NCI-H82 (cell line): Measurements from ENCODE around the gene ARHGEF17.
"Not testable (repeated sequence)": the region's sequence is repeated elsewhere in the genome, so short reads cannot be mapped to it uniquely, and the experiment has no call there.

Experiments used
- DNase-seq: peaks from one replicate; lab custom pipeline; 2025; lab: John Stamatoyannopoulos, UW

ARHGEF17 gene

DNA sequence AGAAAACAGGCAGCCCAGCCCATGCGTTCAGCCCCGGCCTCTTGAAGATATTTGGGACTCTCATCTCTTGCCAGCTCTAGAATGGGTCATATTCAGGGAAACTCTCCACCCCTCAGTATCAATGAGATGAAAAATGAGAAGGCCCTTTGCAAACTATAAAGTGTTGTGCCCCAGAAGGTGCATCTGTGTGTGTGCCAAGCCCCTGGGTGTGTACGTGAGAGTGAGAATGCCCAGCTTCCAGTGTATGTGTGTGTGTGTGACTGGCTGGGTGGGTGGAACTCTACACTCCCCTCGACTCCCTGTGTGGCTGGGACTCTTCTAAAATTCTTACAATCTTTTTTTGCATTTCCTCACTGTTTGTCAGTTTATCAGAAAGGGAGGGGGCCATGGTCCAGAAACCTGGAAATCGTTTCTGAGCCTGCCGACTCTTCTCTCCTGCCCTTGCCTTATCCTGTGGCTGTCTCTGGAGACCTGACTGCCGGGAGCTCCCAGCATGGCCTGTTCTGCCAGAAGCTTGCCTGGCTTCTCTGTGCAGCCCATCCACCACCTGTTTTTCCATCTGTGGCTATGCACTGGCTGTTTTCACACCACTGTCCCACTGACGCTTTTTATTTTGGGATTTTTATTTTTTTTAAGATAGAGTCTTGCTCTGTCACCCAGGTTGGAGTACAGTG lies 34.7 kb upstream of the ARHGEF17 start:
- DNase-seq, result no peak

DNA sequence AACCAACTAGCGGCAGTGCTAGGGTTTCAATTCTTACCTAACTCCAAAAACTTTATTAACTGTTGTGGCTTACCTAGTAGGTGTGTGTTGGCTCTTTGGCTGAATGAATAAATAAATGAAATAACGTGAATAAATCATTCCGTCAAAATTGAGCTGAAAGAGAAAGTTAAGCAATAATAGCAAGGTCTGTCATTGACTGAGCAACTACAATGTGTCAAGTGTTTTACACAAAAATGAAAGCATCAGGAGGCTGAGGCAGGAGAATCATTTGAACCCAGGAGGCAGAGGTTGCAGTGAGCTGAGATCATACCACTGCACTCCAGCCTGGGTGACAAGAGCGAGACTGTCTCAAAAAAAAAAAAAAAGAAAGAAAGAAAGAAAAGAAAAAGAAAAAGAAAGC lies 33.9 kb upstream of the ARHGEF17 start:
- DNase-seq, result not testable (repeated sequence)

DNA sequence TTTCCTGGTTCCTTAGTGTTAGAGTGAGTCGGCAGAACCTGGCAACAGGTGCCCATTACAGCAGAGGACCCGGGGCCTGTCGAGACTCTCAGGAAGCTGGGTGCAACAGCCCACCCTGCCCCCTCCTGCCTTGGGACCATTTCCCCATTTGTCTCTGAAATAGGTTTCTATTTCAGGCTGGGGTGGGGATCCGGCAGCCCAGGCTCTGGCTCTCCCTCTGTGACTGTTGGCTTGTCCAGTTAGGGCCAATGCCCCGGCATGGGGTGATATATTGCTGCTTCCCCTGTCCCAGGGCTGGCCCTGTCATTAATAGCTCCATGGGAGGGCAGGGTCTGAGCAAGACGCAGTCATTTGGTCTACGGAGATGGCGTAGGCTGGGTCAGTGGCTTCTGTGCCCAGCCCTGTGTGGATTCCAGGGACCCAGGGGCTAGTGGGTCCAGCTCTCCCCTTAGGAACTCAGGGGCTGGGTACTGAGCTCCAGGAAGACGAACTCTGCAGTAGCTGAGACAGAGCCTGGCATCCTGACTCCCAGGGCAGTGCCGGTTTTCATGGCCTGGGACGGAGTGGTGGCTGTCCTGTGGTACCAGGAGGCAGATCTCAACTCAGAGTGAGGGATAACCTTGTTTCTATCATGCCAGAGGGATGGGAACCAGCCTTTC lies 33.2 kb upstream of the ARHGEF17 start:
- DNase-seq, result no peak

DNA sequence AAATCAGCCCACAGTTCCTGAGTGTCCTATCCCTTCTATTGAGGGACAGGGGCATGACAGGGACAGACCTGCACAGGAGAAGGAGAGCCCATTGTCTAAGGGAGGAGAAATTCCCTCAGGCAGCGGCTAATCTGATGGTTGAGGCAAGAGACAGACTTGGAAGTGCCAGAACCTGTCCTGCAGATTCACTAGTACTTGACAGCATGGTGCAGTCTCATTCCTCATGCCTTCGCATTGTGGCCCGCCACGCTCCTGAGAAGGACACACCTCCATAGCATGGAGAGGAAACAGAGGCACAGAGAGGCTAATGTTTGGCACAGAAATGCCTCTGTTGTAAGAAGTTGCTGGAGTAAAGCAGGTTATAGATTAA lies 32.7 kb upstream of the ARHGEF17 start:
- no peak for DNase-seq

DNA sequence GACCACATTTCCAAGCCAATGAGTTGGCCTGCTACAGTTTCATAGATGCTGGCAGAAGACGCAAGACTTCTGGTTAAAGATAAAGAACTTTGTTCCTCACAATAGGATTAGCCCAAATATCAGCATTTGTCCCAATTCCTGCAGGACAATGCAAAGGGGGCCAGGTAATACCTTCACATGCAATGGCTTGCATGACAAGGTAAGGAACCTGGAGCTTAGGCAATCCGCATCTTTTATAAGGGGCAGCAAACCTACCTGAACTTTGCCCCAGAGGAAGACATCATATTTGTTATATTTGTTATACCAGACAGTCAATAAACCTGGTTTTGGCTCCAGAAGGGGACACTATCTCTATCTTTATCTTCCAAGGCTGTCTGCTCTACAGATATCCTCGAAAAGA lies 30.6 kb upstream of the ARHGEF17 start:
- DNase-seq, result no peak

DNA sequence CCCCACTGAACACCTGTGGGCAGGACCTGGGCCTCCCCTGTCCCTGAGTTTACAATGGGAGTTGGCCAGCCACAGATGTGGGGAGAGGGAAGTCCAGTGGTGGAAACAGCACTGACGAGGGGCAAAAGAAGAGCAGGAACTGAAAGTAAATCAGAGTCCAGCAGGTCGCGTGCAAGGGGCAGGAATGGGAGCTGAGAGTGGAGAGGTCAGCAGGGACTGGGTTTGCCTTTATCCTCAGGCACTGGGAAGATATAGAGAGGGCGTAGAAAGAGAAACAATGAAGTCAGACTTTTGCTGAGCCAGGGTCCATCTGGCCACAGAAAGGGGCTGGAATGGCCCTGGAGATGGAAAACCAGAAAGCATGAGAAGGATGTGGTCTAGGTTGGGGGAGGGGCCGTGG lies 27.4 kb upstream of the ARHGEF17 start:
- no peak for DNase-seq

DNA sequence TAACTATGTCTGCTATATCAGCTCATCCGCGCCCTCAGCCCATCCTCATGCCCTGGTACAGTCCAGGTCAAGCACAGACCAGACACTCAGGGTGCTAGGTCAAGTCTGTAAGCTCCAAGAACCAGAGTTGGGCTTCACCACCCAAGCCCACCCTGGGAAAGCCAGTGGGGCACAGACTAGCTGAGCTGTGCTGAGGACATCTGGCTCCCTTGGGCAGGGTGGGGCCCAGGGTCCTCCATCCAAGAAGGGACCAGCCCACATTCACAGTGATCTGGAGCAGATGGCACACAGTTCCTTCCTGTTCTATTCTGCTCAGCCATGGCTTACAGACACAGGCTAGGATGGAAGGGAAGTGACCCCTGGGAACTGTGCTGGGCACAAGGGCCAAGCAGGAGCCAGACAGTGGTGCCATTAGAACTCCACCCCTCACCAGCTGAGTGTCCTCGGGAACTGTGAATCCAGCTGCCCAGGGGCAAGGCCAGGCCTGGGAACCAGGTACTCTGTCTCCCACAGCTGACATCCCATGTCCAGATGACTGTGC lies 26.8 kb upstream of the ARHGEF17 start:
- peak; percentile 12 for DNase-seq

DNA sequence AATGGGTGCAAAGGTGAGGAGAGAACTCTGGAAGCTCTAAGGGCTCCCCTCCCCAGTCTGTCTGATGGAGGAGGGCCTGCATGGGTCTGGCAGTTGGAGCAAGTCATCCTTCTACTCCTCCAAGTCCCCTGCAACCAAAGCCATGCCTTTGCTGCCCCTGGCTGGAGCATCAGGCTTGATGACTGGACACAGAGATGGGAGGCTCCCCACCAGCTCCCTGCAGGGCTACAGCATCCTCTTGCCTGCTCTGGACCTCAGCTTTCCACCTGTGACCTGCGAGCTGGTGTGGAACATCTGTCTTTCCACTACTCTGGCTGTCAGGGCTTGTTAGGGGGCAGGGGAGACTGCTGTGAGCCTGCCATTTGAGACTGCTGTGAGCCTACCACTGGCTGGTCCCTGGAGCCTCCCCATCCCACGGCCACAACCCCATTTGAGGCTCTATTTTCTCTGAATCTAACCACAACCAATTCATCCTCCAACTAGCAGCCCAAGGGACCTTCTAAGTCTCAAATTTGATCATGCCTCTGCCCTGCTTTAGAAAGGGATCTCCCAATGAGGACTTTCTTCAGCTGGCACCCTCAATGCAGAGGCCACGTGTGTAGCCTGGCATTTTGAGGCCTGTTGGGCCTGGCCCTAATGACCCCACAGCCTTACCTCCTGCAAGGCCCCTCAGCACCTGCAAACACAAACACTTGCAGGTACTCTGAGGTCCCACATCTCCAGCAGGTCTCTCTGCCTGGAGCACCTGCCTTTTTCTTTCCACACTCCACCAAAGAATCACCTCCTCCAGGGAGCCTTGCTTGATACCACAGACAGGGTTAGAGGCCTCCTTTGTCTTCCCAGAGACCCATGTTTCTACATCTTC lies 26.0 kb upstream of the ARHGEF17 start:
- DNase-seq, result no peak

DNA sequence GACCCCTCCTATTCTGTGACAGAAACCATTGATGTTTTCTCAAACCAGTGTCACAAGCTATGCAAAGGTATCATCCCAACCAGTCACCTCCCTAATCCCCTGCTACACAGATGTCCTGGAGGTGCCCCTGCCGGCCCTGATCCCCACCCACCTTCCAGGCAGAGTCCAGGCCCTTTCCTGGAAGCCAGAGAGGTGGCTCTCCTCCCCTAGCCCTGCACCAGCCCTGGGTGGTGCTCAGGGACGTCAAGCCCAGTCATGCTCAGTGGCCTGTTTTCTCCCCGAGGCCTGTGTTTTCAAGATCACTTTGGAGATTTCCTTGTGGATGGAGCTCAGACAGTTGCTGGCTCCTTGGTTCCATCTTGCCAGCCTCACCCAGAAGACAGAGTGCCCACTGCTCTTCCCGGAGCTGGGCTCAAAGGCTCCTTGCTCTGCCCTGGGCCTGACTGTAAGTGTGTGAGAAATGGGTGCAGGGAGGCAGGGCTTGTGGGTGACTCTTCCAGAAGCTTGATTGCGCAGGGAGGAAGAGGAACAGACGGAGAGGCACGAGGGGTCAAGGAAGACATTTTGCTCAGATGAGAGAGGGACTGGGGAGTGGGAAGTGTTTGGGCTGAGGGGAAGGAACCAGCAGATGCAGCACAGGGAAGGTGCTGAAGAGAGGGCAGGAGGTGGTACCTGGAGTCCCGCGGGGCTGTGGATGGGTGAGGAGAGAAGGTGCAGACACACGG lies 24.6 kb upstream of the ARHGEF17 start:
- peak; percentile 40 for DNase-seq

DNA sequence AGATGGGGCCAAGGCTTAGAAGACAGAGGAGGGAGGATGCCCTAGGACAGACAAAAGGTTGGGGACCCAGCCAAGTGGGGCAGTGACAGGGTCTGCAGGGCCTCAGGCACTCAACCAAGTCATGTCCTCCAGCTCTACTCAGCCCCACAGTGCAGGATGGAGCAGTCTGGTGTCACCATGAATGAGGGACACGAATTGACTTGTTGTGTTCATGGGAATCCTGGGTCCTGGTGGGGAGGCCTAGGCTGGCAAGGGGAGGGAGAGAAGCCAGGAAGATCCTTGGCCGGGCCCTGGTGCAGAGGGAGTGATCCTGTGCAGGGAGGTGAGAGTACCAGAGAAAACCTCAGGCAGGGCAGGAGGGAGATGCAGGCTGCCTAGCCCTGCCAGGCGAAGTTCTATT lies 24.0 kb upstream of the ARHGEF17 start:
- no peak for DNase-seq

DNA sequence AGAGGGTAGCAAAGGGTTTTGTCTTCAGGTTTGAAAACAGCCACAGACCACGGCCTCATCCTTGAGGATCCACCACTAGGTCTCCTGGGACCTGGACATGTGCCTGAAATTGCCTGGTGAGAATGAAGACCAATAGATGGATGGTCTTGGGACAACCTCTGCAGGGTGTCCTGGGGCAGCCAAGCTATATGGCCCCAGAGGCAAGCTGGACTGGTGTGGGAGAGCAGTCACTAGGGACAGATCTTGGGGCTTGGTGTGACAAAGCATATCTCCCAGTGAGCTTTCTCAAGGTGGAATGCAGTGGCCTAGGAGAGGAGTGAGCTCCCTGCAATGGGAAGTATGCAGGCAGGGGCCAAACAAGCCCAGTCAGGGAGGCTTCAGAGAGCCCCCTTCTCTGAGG lies 22.4 kb upstream of the ARHGEF17 start:
- no peak for DNase-seq

DNA sequence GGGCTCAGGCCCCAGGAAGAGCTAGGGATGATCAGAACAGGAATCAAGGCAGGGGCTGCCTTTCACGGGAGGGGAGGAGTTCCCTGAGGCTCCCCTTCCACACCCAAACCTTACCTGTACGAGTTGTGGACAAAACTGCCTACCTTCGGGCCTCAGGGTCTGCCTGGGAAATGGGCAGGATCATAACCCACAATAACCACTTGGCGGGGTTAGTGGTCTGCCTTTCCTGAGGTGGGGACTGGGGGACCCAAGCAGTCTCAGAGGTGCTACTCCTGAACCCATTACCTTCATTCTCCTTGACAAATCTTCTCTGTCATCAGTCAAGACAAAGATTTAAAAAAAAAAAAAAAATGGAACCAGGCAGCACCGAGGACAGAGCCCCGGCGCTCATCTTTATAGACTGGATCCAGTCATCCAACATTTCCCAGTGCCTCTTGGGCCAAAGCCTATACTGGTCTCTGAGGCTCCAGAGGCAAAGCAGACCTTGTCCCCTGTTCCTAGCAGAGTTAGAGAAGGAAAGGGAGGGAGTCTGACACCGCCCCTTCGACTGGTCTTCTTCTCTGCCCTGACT lies 21.8 kb upstream of the ARHGEF17 start:
- DNase-seq, result no peak

DNA sequence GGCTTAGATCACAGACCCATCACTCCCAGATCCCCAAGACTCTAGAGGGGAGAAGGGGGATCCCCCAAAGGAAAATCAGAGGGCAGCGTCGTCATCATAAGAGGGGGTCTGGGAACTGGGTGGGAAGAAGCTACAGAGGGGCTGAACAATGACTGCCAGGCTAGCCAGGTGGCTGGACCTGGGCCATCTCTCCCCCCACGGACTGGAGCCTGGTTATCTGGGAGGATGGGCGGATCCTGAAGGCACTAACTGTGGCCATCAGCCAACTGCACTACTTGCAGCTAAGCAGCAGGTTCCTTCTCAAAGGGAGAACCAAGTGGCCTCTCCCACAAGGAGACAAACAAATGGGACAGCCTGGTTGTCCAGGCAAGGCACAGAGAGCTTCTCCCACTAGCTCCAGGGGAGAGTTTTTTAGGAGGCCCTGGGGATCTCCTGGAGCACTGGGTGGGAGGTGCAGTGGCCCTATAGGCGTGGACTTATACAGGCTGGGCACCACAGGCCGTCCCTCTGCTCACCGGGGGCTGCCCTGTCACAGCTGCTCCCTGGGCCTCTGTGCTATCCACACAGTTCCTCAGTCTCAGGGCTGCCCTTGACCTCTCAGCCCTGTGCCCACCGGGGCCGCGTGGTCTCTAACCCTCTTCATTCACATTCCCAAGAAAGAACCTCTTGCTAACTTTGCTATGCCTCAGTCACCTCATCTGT lies 20.5 kb upstream of the ARHGEF17 start:
- no peak for DNase-seq

DNA sequence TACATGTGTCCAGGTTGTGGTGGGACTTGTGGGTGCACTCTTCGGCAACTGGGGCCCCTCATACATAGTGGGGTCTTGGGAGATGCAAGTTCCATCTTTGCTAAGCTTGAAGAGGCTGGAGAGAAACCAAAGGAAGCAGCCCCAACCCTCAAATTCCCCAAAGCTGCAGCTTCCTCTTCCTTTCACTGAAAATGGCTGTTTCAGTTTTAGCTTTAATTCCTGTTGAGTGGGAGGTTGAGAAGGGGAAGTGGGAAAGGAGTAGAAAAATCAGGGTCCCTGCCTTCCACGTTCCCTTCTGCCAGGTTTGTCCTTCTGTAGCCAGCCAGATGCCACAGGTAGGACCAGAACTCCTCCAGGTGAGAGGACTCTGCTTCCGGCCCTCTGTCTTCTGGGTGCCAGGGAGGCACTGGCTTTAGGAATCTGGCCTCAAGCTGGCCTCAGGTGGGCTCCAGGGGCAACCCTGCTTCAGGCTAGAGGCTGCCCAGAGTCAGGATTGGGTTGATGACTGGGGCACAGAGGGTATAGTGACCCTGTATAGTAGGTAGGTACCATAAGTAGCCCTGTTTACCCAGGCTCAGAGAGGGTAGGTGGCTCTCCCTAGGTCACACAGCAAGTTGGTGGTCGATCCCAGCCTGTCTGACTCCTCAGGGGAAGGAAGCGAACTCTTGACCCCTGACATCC lies 19.7 kb upstream of the ARHGEF17 start:
- no peak for DNase-seq

DNA sequence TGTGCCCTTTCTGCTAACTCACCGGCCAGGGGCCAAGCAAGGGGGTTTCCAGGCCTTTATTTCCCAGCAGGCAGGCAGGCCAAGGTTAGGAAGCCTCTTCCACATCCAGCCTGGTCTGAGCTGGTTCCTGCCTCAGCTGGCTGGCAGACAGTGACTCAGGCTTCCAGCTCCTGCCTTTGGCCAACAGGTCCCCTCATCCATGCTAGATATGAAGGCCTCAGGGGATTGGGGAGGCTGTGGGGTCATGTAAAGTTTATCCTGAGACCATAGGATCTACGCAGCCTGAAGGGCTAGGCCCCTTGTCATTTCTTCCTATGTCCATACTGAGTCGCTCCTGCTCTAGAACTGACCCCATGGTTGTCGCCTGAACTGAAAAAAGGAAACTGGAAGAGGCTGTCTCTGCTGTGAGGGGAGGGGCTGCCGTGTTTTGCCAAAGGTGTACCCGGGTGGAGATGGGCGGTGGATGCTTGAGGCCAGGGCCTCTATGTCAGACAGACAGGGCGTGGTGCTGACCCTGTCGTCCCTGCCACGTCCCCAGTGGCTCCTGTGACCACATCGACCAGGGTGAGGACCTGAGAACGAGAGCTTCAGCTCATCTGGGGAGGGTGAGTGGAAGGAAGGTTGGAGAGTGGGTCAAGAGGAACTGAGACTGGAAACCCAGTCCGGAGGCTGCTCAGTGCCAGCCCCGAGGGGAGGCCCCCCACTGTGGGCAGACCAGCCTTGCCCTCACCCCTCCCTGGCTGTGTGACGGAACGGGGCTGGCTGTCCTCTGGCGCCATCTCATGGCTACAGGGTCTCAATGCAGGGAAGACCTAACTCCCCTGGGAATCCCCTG lies 19.0 kb upstream of the ARHGEF17 start:
- peak; percentile 80 for DNase-seq

DNA sequence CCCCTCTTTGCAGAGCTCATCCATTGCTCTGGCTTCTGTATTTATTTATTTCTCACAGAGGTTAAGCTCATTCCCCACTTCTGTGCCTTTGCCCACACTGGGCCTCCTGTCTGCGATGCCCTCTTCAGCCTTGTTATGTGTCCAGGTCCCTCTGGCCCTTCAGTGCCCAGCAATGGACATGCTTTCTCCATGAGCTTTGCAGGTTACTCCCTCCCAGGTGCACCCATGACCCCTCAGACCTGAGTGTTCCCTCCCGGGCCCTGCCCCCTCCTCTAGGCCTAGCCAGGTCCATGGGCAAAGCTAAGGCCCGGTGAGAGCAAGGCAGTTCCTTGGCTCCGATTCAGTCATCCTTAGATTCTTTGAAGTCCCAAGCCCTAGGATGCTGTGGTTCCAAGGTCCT lies 17.5 kb upstream of the ARHGEF17 start:
- no peak for DNase-seq

DNA sequence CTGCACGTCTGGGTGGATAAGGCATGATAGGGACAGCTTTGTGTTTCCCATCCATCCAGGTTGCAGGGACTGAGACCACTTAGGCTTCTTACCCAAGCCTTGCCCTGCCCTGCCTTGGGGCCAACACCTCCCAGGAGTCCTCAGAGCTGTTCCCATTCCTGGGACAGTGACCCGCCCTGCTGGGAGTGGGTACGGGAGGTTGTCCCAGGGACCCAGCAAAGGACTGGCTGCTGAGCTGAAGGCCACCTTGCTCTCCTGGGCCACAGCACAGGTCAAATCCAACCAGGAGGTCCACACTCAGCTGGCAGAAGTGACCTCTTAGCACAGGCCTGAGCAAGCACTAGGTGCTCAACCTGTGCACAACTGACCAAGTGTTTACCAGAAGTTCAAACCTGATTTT lies 16.9 kb upstream of the ARHGEF17 start:
- no peak for DNase-seq

DNA sequence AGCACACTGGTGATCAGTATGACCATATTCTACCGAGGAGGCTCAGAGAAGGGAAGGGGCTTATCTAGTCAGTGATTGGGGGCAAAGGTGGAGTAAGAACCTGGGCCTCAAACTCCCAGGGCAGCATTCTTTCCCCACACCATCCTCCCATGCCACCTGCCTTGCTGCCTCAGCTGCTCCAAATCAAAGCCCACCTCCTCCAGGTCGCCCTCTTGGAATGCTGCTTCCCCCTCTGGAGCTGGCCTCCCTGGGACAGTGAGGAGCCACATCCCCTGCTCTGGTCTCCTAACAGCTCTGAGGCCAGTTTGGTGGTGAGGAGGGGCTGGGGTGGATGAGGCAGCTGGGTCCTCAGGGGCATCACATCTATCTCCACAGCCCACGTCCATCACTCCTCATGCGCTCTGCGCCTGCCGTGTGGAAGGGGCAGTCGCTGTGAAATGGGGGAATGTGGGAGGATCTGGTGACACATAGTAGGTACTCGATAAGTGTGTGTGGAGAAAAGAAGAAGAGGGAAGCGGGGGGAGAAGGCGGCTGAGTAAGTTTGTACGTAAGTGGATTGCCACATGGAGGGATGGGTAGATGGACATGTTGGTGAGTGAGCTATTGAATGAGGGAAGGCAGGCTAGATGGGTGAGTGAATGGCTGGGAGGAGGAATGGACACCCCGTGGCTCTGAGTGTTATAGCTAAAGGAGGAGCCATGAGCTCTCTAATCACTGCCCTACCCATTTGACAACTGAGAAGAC lies 16.1 kb upstream of the ARHGEF17 start:
- DNase-seq, result no peak

DNA sequence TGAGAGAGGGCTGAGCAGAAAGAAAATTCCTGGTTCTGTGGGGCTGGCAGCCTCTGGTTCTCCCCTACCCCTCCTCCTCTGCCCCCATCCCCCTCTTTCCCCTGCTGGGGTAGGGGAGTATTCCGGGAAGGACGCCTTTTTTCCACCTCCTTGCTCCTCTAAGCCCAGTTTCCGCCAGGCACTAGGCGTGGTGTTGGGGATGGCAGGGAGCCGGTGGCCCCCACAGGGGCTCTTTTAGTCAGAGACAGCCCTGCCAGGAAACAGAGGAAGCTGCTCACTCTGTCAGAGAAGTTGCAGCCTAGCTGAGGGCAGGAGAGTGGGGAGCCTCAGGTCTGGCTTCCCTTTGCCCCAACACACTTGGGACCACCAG lies 15.6 kb upstream of the ARHGEF17 start:
- DNase-seq, result no peak
